Sigmoid colon (tissue), 4 donors: ENCODE results near the gene CEMIP.

Source experiments
- POLR2AphosphoS5 ChIP-seq, 4 donors: sonication (generic); formaldehyde crosslinking; IDR thresholded peaks; one replicate each; pipeline ENCODE4 v1.6.1; 2017; ENCODE audit warnings: antibody characterized with exemption in 4 of 4
- TF ChIP-seq, protein P1 (sequence below), 4 experiments: fragments of 450-650 bp in 3 of 4; fragments of 200-600 bp in 1 of 4; IDR thresholded peaks; one replicate each; pipeline ENCODE4 v1.5.1; 2016 to 2019; ENCODE audit warnings: antibody characterized with exemption in 4 of 4, mild to moderate bottlenecking in 3 of 4, moderate library complexity in 2 of 4

DNA sequence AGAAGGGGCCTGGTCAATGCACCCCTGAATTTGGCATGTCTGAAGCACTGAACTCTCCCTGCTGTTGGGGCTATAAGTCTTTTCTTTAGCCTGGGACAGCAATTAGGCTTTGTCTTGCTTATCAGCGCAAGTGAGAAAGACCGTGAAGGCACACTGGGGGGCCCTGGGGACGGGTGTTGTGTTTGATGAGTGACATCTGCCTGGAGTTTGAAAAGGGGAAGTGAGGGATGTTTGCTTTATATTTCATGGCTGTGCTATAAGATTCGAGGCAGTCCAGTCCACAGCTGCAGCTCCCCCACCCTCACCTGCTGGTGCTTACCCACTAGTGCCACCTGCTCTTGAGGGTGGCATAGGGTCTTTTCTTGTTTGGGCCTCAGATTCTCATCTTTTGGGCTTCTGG, 44.8 kb downstream of the CEMIP start:
- TF ChIP-seq POLR2AphosphoS5 (IDR thresholded peaks at IDR 0.05): no peak
- TF ChIP-seq, protein P1, sequence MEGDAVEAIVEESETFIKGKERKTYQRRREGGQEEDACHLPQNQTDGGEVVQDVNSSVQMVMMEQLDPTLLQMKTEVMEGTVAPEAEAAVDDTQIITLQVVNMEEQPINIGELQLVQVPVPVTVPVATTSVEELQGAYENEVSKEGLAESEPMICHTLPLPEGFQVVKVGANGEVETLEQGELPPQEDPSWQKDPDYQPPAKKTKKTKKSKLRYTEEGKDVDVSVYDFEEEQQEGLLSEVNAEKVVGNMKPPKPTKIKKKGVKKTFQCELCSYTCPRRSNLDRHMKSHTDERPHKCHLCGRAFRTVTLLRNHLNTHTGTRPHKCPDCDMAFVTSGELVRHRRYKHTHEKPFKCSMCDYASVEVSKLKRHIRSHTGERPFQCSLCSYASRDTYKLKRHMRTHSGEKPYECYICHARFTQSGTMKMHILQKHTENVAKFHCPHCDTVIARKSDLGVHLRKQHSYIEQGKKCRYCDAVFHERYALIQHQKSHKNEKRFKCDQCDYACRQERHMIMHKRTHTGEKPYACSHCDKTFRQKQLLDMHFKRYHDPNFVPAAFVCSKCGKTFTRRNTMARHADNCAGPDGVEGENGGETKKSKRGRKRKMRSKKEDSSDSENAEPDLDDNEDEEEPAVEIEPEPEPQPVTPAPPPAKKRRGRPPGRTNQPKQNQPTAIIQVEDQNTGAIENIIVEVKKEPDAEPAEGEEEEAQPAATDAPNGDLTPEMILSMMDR (IDR thresholded peaks at IDR 0.05): no peak
